ENCODE results near the gene EHMT1.

- TF ChIP-seq CTCF (conservative IDR thresholded peaks at IDR 0.05; ENCODE audit: low read depth in 2 of 2) (no peak), POLR2AphosphoS5 (IDR thresholded peaks at IDR 0.05; ENCODE audit: low read depth) (no peak), EZH2 (IDR thresholded peaks at IDR 0.05; ENCODE audit: low read depth, unreplicated experiment) (no peak), ZNF331 (CRISPR knock-in tag; IDR thresholded peaks at IDR 0.05; ENCODE audit: low read depth) (no peak)
Measured at GRCh38 chr9:137650779-137651178, 32.0 kb downstream of the EHMT1 start.
